ENCODE data around the gene GRAPL.
"Not testable (repeated sequence)": the region's sequence is repeated elsewhere in the genome, so short reads cannot be mapped to it uniquely, and the experiment has no call there.

Gene GRAPL

GRCh38 chr17:19137959-19138358 lies 10.6 kb downstream of the GRAPL start:
- not testable (repeated sequence) for DNase-seq

GRCh38 chr17:19141366-19142155 lies 14.2 kb downstream of the GRAPL start:
- not testable (repeated sequence) for DNase-seq

- DNase-seq: not testable (repeated sequence)
Measured at GRCh38 chr17:19142419-19142818, 15.0 kb downstream of the GRAPL start.

- DNase-seq: not testable (repeated sequence)
Measured at GRCh38 chr17:19143097-19143777, 15.8 kb downstream of the GRAPL start.

- DNase-seq: not testable (repeated sequence)
Measured at GRCh38 chr17:19144373-19144772, 17.0 kb downstream of the GRAPL start.

- DNase-seq: not testable (repeated sequence)
Measured at GRCh38 chr17:19145471-19145870, 18.1 kb downstream of the GRAPL start.

GRCh38 chr17:19150678-19151615 lies 23.6 kb downstream of the GRAPL start:
- not testable (repeated sequence) for DNase-seq

- not testable (repeated sequence) for DNase-seq
Measured at GRCh38 chr17:19157628-19158027, 30.2 kb downstream of the GRAPL start.

- not testable (repeated sequence) for DNase-seq
Measured at GRCh38 chr17:19158478-19158877, 31.1 kb downstream of the GRAPL start.

GRCh38 chr17:19158938-19159337 lies 31.5 kb downstream of the GRAPL start:
- not testable (repeated sequence) for DNase-seq

- DNase-seq: not testable (repeated sequence)
Measured at GRCh38 chr17:19161308-19162107, 34.1 kb downstream of the GRAPL start.

- DNase-seq: not testable (repeated sequence)
Measured at GRCh38 chr17:19162384-19163216, 35.2 kb downstream of the GRAPL start.

GRCh38 chr17:19174422-19174821 lies 47.0 kb downstream of the GRAPL start:
- DNase-seq: not testable (repeated sequence)

GRCh38 chr17:19175410-19175809 lies 48.0 kb downstream of the GRAPL start:
- DNase-seq: not testable (repeated sequence)

- DNase-seq: not testable (repeated sequence)
Measured at GRCh38 chr17:19181040-19181875, 53.9 kb downstream of the GRAPL start.

GRCh38 chr17:19187883-19188869 lies 60.8 kb downstream of the GRAPL start:
- DNase-seq: not testable (repeated sequence)

- not testable (repeated sequence) for DNase-seq
Measured at GRCh38 chr17:19188870-19189708, 61.7 kb downstream of the GRAPL start.

Data from activated naive CD4-positive, alpha-beta T cell (primary cell).